Calu3 (cell line): ENCODE results near the gene CPA1. TPM values are rescaled to one million over a fixed set of nuclear protein-coding genes. Genes with fewer than 3 reads are reported as not detected.

Experiments
- Bru-seq: library from RNA; stranded (reverse); fragments of 400-500 nt; gene quantifications from one replicate; lab custom pipeline; 2021; lab: Mats Ljungman, UMichigan
- BruChase-seq, 2 experiments: library from RNA; stranded (reverse); fragments of 400-500 nt; gene quantifications; one replicate each; lab custom pipeline; 2021; lab: Mats Ljungman, UMichigan
- BruUV-seq: library from RNA; stranded (reverse); fragments of 400-500 nt; replicated peaks from 2 replicates; lab custom pipeline; 2021; lab: Mats Ljungman, UMichigan
- CTCF ChIA-PET: fragments of 300-600 bp; sonication (Branson Sonifier 250); formaldehyde crosslinking; loops from one replicate; lab custom pipeline; 2022; ENCODE audit warnings: antibody characterized with exemption; lab: Charles Lee
- DNase-seq: peaks from one replicate; pipeline ENCODE4 v3.0.0; 2022
- H3K27ac Mint-ChIP-seq: one replicate; pipeline ENCODE4 v1.8.0; 2022; ENCODE audit warnings: mixed read lengths; ENCODE audit not compliant: unreplicated experiment
- H3K27me3 Mint-ChIP-seq: one replicate; pipeline ENCODE4 v1.8.0; 2022; ENCODE audit warnings: mixed read lengths; ENCODE audit not compliant: unreplicated experiment
- H3K36me3 Mint-ChIP-seq: one replicate; pipeline ENCODE4 v1.8.0; 2022; ENCODE audit warnings: mild to moderate bottlenecking, moderate library complexity, mixed read lengths; ENCODE audit not compliant: insufficient read depth, unreplicated experiment
- H3K4me1 Mint-ChIP-seq: one replicate; pipeline ENCODE4 v1.8.0; 2022; ENCODE audit warnings: mild to moderate bottlenecking, low read depth, mixed read lengths; ENCODE audit not compliant: unreplicated experiment
- H3K4me3 Mint-ChIP-seq: one replicate; pipeline ENCODE4 v1.8.0; 2022; ENCODE audit warnings: mild to moderate bottlenecking, low read depth, moderate library complexity, mixed read lengths; ENCODE audit not compliant: unreplicated experiment
- H3K9me3 Mint-ChIP-seq: one replicate; pipeline ENCODE4 v1.8.0; 2022; ENCODE audit warnings: low read depth, mixed read lengths; ENCODE audit not compliant: unreplicated experiment
- CTCF ChIP-seq: fragments of 200-600 bp; IDR thresholded peaks from one replicate; pipeline ENCODE4 v1.8.0; 2022; ENCODE audit warnings: antibody characterized with exemption; ENCODE audit not compliant: unreplicated experiment
- intact Hi-C: fragments of 100-400 bp; cut with micrococcal nuclease; formaldehyde crosslinking; loops from one replicate; pipeline ENCODE4 v1.10.0; 2022; ENCODE audit not compliant: unreplicated experiment
- long read RNA-seq: library from polyadenylated mRNA; stranded (forward); transcript quantifications from one replicate; pipeline ENCODE4 v2.0.0, GENCODE V29; 2022
- total RNA-seq: library from RNA; stranded (reverse); gene quantifications from 2 replicates; pipeline ENCODE4 v1.2.3, GENCODE V29; 2022

The CPA1 gene
- total RNA-seq, result not detected in 2 replicates
- not detected for Bru-seq, nascent RNA
- BruChase-seq, experiment 1, labeled RNA remaining after a 6-hour chase, result not detected
- not detected for BruChase-seq, experiment 2, labeled RNA remaining after a 2-hour chase
- long read RNA-seq, result 0 reads

- BruUV-seq, result no TSS peak
- Mint-ChIP-seq H3K4me3 (no peak within 1 kb of the TSS), H3K9me3 (peaks cover 3% of the 10 kb centered on the region), H3K27ac (no peak within 1 kb of the TSS), H3K36me3 (no peaks in the 10 kb centered on the region), H3K27me3 (peaks cover 14% of the 10 kb centered on the region), H3K4me1 (no peaks in the 10 kb centered on the region)
- CTCF ChIA-PET, result interaction anchor here (0.5 kb wide), 1 partner anchor 349 kb away, joined by 8 read pairs; no protein-coding TSS in a partner anchor
- intact Hi-C loops, result no loop called here
- no peak for DNase-seq
- TF ChIP-seq CTCF, result no peak
Observed at GRCh38 chr7:130379921-130380860, at the start of gene CPA1. Gene CPA1, plus strand, starts transcription at chr7:130380494. Its CDS starts 27 bp downstream, at chr7:130380521.

- intact Hi-C loops, result no loop called here
- CTCF ChIA-PET, result no interaction called here
Observed at GRCh38 chr7:130332259-130333053, 47.8 kb upstream of the CPA1 start.

DNA sequence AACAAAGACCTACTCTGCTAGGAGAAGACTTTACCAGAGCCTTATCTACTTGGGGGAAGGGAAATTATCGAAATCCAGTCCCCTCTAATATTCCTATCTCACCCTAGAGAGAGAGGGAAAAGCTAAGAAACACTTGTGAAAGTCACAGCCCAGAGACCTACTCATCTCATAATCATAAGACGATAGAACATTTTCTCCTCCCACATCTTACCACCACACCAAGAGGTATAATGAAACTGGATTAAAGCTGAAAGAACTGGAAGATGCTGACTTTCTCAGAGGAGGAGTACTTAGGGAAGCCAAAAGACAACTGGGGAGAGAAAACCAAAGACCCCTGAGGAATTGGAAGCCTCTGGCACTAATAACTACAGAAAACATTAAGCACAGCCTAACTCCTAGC, 46.5 kb upstream of the CPA1 start:
- no peaks in the 10 kb centered on the region for H3K27me3 Mint-ChIP-seq
- no peaks in the 10 kb centered on the region for H3K4me1 Mint-ChIP-seq
- TF ChIP-seq CTCF, result no peak
- no peaks in the 10 kb centered on the region for H3K9me3 Mint-ChIP-seq
- CTCF ChIA-PET, result no interaction called here
- intact Hi-C loops, result no loop called here
- no peaks in the 10 kb centered on the region for H3K36me3 Mint-ChIP-seq
- no TSS peak for BruUV-seq
- H3K27ac Mint-ChIP-seq, result no peak overlapping the region
- no peak overlapping the region for H3K4me3 Mint-ChIP-seq
- no peak for DNase-seq

More at GRCh38 chr7:130332259-130333053, 47.8 kb upstream of the CPA1 start:
- no peak overlapping the region for H3K4me3 Mint-ChIP-seq
- DNase-seq, result no peak
- no peak for TF ChIP-seq CTCF
- H3K27ac Mint-ChIP-seq, result no peak overlapping the region
- H3K27me3 Mint-ChIP-seq, result no peaks in the 10 kb centered on the region
- BruUV-seq, result no TSS peak
- H3K9me3 Mint-ChIP-seq, result no peaks in the 10 kb centered on the region
- no peaks in the 10 kb centered on the region for H3K36me3 Mint-ChIP-seq
- H3K4me1 Mint-ChIP-seq, result no peaks in the 10 kb centered on the region

- no peaks in the 10 kb centered on the region for H3K36me3 Mint-ChIP-seq
- no peak overlapping the region for H3K4me3 Mint-ChIP-seq
- no peak overlapping the region for H3K27ac Mint-ChIP-seq
- intact Hi-C loops, result no loop called here
- no peak for TF ChIP-seq CTCF
- CTCF ChIA-PET, result no interaction called here
- no peaks in the 10 kb centered on the region for H3K27me3 Mint-ChIP-seq
- DNase-seq, result no peak
- H3K9me3 Mint-ChIP-seq, result no peaks in the 10 kb centered on the region
- no peaks in the 10 kb centered on the region for H3K4me1 Mint-ChIP-seq
- no TSS peak for BruUV-seq
Observed at GRCh38 chr7:130334274-130334673, 46.0 kb upstream of the CPA1 start.
